ENCODE data around the gene UBR1.

DNA sequence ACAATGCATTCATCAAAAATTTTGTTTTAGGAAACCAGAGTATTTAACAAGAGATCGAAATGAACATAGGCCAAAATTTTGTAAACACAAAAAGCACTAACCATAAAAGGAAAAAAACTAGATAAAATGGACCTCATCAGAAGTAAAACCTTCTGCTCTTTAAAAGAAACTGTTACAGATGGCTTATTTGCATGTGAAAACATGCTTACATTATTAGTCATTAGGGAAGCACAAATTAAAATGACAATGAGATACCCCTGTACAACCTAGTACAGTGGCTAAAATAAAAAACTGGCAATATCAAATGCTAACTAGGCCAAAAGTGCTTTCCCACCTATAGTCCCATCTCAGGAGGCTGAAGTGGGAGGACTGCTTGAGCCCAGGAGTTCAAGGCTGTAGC, 19.3 kb downstream of the UBR1 start:
- TF ChIP-seq CTCF (IDR thresholded peaks at IDR 0.05; ENCODE audit: low read length) (no peak), EZH2phosphoT487 (IDR thresholded peaks at IDR 0.05; ENCODE audit: low read length) (no peak), EZH2 (optimal IDR thresholded peaks at IDR 0.05; ENCODE audit: low read depth, low read length) (no peak)

Data from MM.1S (cell line).